ENCODE data around the gene ALDH1A2.

DNA sequence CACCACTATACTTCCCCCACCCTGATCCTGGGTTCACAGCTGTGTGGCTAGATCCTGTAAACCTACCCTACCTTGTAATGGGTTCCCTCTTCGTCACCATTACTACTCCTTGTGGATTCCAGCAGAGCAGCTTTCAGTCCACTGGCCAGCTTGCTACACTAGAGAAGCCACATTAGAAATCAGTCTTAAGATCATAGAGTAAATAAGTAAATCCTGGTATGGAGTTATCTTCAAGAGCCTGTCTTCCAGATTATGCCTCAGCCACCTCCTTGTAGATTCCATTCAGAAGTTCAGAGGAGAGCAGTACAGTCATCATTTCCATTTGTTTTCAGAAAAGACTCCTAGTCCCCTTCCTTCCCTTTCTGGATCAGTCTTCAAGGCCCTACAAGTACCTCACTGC, 123.7 kb downstream of the ALDH1A2 start:
- TF ChIP-seq POLR2AphosphoS5 (IDR thresholded peaks at IDR 0.05; ENCODE audit: low read depth, low read length) (no peak), SIN3A (IDR thresholded peaks at IDR 0.05; ENCODE audit: borderline replicate concordance, insufficient read depth, low read length) (no peak), TAF1 (IDR thresholded peaks at IDR 0.05; ENCODE audit: borderline replicate concordance, insufficient read depth, low read length) (no peak)

Data from PFSK-1 (cell line).